ENCODE data around the gene ZPLD1. TPM values are rescaled to one million over a fixed set of nuclear protein-coding genes. Genes with fewer than 3 reads are reported as not detected.
A peak's percentile ranks its signal among the peaks of the same experiment; 100 is the strongest.

ZPLD1 gene
- total RNA-seq, result 58.6 and 74.8 TPM in 2 replicates

GRCh38 chr3:102434715-102435114, at the start of gene ZPLD1:
Gene ZPLD1, plus strand, starts transcription at chr3:102435015. Its CDS starts 3,473 bp downstream, at chr3:102438488.
- DNase-seq (ENCODE audit: low read depth), result no peak

- no peak for DNase-seq (ENCODE audit: low read depth)
Observed at GRCh38 chr3:102390171-102390864, 44.5 kb upstream of the ZPLD1 start.

- no peak for DNase-seq (ENCODE audit: low read depth)
Observed at GRCh38 chr3:102390916-102391315, 43.9 kb upstream of the ZPLD1 start.

GRCh38 chr3:102391491-102391890, 43.3 kb upstream of the ZPLD1 start:
- no peak for DNase-seq (ENCODE audit: low read depth)

GRCh38 chr3:102394517-102394916, 40.3 kb upstream of the ZPLD1 start:
- peak; percentile 15 for DNase-seq (ENCODE audit: low read depth)

- peak; percentile 34 for DNase-seq (ENCODE audit: low read depth)
Observed at GRCh38 chr3:102398176-102398575, 36.6 kb upstream of the ZPLD1 start.

- DNase-seq (ENCODE audit: low read depth), result peak; percentile 38
Observed at GRCh38 chr3:102398666-102399065, 36.1 kb upstream of the ZPLD1 start.

GRCh38 chr3:102400142-102400541, 34.7 kb upstream of the ZPLD1 start:
- DNase-seq (ENCODE audit: low read depth), result peak; percentile 81

- peak; percentile 98 for DNase-seq (ENCODE audit: low read depth)
Observed at GRCh38 chr3:102400766-102401165, 34.0 kb upstream of the ZPLD1 start.

GRCh38 chr3:102410616-102411015, 24.2 kb upstream of the ZPLD1 start:
- DNase-seq (ENCODE audit: low read depth), result peak; percentile 8

GRCh38 chr3:102415553-102415952, 19.3 kb upstream of the ZPLD1 start:
- peak; percentile 37 for DNase-seq (ENCODE audit: low read depth)

GRCh38 chr3:102419786-102420185, 15.0 kb upstream of the ZPLD1 start:
- no peak for DNase-seq (ENCODE audit: low read depth)

GRCh38 chr3:102441832-102442231, 7.0 kb downstream of the ZPLD1 start:
- DNase-seq (ENCODE audit: low read depth), result no peak

- no peak for DNase-seq (ENCODE audit: low read depth)
Observed at GRCh38 chr3:102443021-102443420, 8.2 kb downstream of the ZPLD1 start.

GRCh38 chr3:102444101-102444500, 9.3 kb downstream of the ZPLD1 start:
- DNase-seq (ENCODE audit: low read depth), result no peak

GRCh38 chr3:102447272-102447671, 12.5 kb downstream of the ZPLD1 start:
- no peak for DNase-seq (ENCODE audit: low read depth)

GRCh38 chr3:102449341-102449740, 14.5 kb downstream of the ZPLD1 start:
- no peak for DNase-seq (ENCODE audit: low read depth)

- no peak for DNase-seq (ENCODE audit: low read depth)
Observed at GRCh38 chr3:102449930-102450329, 15.1 kb downstream of the ZPLD1 start.

GRCh38 chr3:102450976-102451375, 16.2 kb downstream of the ZPLD1 start:
- no peak for DNase-seq (ENCODE audit: low read depth)

GRCh38 chr3:102451543-102451942, 16.7 kb downstream of the ZPLD1 start:
- no peak for DNase-seq (ENCODE audit: low read depth)

GRCh38 chr3:102454181-102454580, 19.4 kb downstream of the ZPLD1 start:
- no peak for DNase-seq (ENCODE audit: low read depth)

GRCh38 chr3:102457644-102458043, 22.8 kb downstream of the ZPLD1 start:
- DNase-seq (ENCODE audit: low read depth), result no peak

GRCh38 chr3:102460579-102460978, 25.8 kb downstream of the ZPLD1 start:
- DNase-seq (ENCODE audit: low read depth), result peak; percentile 29

GRCh38 chr3:102464261-102464660, 29.4 kb downstream of the ZPLD1 start:
- DNase-seq (ENCODE audit: low read depth), result no peak
